HG03571 (cell line): Measurements from ENCODE around the gene UCK2.

Experiments
- ATAC-seq: cut with Tn5 transposase; IDR thresholded peaks from one replicate; pipeline ENCODE4 v1.9.1; 2021; ENCODE audit not compliant: unreplicated experiment

Gene UCK2

GRCh38 chr1:165855010-165855838 is 27.8 kb downstream of the UCK2 start:
- no peak for ATAC-seq

GRCh38 chr1:165856021-165856420 is 28.6 kb downstream of the UCK2 start:
- ATAC-seq: no peak

GRCh38 chr1:165856606-165857005 is 29.2 kb downstream of the UCK2 start:
- ATAC-seq: no peak

GRCh38 chr1:165857046-165857801 is 29.8 kb downstream of the UCK2 start:
- ATAC-seq: peak; percentile 96

- ATAC-seq: no peak
Observed at GRCh38 chr1:165858364-165858823, 31.0 kb downstream of the UCK2 start.

GRCh38 chr1:165858967-165859845 is 31.8 kb downstream of the UCK2 start:
- ATAC-seq: no peak

GRCh38 chr1:165860065-165860464 is 32.7 kb downstream of the UCK2 start:
- ATAC-seq: no peak

GRCh38 chr1:165861911-165862310 is 34.5 kb downstream of the UCK2 start:
- no peak for ATAC-seq

GRCh38 chr1:165862448-165862847 is 35.0 kb downstream of the UCK2 start:
- no peak for ATAC-seq

- no peak for ATAC-seq
Observed at GRCh38 chr1:165863346-165863745, 35.9 kb downstream of the UCK2 start.

- ATAC-seq: no peak
Observed at GRCh38 chr1:165865633-165866340, 38.4 kb downstream of the UCK2 start.

- ATAC-seq: no peak
Observed at GRCh38 chr1:165869343-165869742, 41.9 kb downstream of the UCK2 start.

GRCh38 chr1:165871311-165872067 is 44.1 kb downstream of the UCK2 start:
- peak; percentile 79 for ATAC-seq

GRCh38 chr1:165873481-165873880 is 46.1 kb downstream of the UCK2 start:
- no peak for ATAC-seq

GRCh38 chr1:165874643-165875042 is 47.2 kb downstream of the UCK2 start:
- ATAC-seq: no peak

- ATAC-seq: no peak
Observed at GRCh38 chr1:165875171-165875570, 47.8 kb downstream of the UCK2 start.

- no peak for ATAC-seq
Observed at GRCh38 chr1:165875604-165876003, 48.2 kb downstream of the UCK2 start.

- ATAC-seq: peak; percentile 36
Observed at GRCh38 chr1:165876121-165876520, 48.7 kb downstream of the UCK2 start.

- ATAC-seq: no peak
Observed at GRCh38 chr1:165877411-165877810, 50.0 kb downstream of the UCK2 start.
